ENCODE measurements around the gene CRADD.
A peak's percentile ranks its signal among the peaks of the same experiment; 100 is the strongest.
"Not testable (repeated sequence)": the region's sequence is repeated elsewhere in the genome, so short reads cannot be mapped to it uniquely, and the experiment has no call there.

The CRADD gene

GRCh38 chr12:93772003-93772700 lies 95.0 kb downstream of the CRADD start:
- no peak for DNase-seq (ENCODE audit: low read depth)
- H3K4me3 ChIP-seq (ENCODE audit: low read depth, low read length): no peak overlapping the region

DNA sequence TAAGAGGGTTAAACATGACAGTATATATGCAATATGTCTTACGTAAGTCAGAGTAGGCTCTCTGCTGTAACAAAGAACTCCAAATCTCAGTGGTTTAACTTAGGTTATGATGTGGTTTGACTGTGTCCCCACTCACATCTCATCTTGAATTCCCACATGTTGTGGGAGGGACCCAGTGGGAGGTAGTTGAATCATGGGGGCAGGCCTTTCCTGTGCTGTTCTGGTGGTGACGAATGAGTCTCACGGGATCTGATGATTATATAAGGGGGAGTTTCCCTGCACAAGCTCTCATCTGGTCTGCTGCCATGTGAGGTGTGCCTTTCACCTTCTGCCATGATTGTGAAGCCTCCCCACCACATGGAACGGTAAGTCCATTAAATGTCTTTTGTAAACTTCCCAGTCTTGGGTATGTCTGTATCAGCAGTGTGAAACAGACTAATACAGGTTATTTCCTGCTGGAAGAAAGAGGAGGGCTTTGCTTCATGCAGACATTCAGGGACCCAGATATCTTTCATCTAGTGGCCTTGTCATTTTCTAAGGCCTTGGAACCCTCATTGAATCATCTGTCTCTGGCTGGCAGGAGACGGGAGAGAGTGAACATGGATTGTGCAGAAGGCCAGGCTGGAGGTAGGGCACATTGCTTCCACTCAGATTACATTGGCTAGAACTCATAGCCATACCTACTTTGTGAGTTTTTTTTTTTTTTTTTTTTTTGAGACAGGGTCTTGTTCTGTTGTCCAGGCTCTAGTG lies 96.1 kb downstream of the CRADD start:
- no peak for DNase-seq (ENCODE audit: low read depth)
- H3K4me3 ChIP-seq (ENCODE audit: low read depth, low read length): no peak overlapping the region

GRCh38 chr12:93776581-93777018 lies 99.4 kb downstream of the CRADD start:
- H3K4me3 ChIP-seq (ENCODE audit: low read depth, low read length): no peak overlapping the region
- DNase-seq (ENCODE audit: low read depth): peak; percentile 90

- H3K4me3 ChIP-seq (ENCODE audit: low read depth, low read length): no peak overlapping the region
- DNase-seq (ENCODE audit: low read depth): no peak
These were observed 100.1 kb downstream of the CRADD start for GRCh38 chr12:93777254-93777653.

GRCh38 chr12:93778306-93778705 lies 101.1 kb downstream of the CRADD start:
- peak; percentile 81 for DNase-seq (ENCODE audit: low read depth)
- H3K4me3 ChIP-seq (ENCODE audit: low read depth, low read length): no peak overlapping the region

GRCh38 chr12:93778766-93779165 lies 101.6 kb downstream of the CRADD start:
- no peak for DNase-seq (ENCODE audit: low read depth)
- no peak overlapping the region for H3K4me3 ChIP-seq (ENCODE audit: low read depth, low read length)

GRCh38 chr12:93780101-93780641 lies 103.0 kb downstream of the CRADD start:
- no peak for DNase-seq (ENCODE audit: low read depth)
- no peak overlapping the region for H3K4me3 ChIP-seq (ENCODE audit: low read depth, low read length)

- H3K4me3 ChIP-seq (ENCODE audit: low read depth, low read length); DNase-seq (ENCODE audit: low read depth): not testable (repeated sequence)
These were observed 103.7 kb downstream of the CRADD start for GRCh38 chr12:93780886-93781285.

DNA sequence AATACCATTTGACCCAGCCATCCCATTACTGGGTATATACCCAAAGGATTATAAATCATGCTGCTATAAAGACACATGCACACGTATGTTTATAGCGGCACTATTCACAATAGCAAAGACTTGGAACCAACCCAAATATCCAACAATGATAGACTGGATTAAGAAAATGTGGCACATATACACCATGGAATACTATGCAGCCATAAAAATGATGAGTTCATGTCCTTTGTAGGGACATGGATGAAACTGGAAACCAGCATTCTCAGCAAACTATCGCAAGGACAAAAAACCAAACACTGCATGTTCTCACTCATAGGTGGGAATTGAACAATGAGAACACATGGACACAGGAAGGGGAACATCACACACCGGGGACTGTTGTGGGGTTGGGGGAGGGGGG lies 104.8 kb downstream of the CRADD start:
- not testable (repeated sequence) for DNase-seq (ENCODE audit: low read depth); H3K4me3 ChIP-seq (ENCODE audit: low read depth, low read length)

- no peak for DNase-seq (ENCODE audit: low read depth)
- H3K4me3 ChIP-seq (ENCODE audit: low read depth, low read length): no peak overlapping the region
These were observed 105.7 kb downstream of the CRADD start for GRCh38 chr12:93782853-93783252.

DNA sequence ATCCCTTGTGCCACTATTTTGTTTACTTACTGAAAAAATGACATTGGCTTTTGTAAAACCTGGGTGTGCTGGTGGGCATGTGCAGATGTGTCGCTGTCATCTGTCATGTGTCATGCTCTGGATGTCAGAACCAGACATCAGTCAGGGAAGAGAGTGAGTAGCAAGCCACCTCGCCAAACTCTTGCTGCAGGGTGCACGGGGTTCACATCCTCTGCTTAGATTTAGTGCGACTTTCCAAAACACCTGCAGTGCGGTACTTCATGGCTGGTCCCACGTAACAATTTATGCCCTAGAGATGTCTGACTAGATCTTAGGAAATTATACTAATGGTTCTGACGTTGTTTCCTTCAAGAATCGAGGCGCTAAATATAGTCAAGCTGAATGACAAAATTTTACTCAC lies 106.7 kb downstream of the CRADD start:
- DNase-seq (ENCODE audit: low read depth): no peak
- H3K4me3 ChIP-seq (ENCODE audit: low read depth, low read length): no peak overlapping the region

GRCh38 chr12:93784339-93785086 lies 107.3 kb downstream of the CRADD start:
- H3K4me3 ChIP-seq (ENCODE audit: low read depth, low read length): no peak overlapping the region
- peak; percentile 85 for DNase-seq (ENCODE audit: low read depth)

DNA sequence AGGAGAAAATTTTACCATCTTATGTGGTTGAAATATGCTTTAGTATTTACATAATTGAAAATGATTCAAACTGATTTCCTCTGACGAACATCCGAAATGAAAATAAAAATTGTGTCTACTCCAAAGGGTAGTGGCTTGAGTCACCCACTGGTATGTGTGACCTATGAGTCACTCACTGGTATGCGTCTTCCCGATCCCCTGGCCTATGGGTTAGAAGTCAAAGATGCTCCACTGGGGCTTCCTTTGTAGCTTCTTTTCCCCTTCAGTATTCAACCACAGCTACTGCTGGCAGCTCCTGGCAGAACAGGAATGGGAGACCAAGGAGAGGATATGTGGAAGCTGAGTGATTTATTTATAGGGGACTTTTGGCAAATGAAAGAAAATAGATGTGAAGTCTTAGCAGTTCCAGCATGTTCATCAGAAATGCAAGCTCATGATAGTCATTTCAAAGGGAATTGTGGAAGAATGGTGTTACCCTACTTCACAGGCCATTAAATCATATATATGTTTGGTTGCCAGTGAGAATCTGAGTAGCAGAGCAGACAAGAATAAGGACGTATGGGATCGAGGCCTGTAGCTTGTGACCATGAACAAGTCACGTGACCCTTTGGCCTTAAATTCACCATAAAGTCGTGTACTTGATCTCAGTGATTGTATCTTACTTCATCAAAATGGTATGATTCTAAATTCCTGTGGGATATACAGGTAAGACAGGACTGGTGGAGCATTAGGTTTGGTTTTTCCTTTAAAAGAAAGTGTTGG lies 108.3 kb downstream of the CRADD start:
- no peak overlapping the region for H3K4me3 ChIP-seq (ENCODE audit: low read depth, low read length)
- peak; percentile 93 for DNase-seq (ENCODE audit: low read depth)

DNA sequence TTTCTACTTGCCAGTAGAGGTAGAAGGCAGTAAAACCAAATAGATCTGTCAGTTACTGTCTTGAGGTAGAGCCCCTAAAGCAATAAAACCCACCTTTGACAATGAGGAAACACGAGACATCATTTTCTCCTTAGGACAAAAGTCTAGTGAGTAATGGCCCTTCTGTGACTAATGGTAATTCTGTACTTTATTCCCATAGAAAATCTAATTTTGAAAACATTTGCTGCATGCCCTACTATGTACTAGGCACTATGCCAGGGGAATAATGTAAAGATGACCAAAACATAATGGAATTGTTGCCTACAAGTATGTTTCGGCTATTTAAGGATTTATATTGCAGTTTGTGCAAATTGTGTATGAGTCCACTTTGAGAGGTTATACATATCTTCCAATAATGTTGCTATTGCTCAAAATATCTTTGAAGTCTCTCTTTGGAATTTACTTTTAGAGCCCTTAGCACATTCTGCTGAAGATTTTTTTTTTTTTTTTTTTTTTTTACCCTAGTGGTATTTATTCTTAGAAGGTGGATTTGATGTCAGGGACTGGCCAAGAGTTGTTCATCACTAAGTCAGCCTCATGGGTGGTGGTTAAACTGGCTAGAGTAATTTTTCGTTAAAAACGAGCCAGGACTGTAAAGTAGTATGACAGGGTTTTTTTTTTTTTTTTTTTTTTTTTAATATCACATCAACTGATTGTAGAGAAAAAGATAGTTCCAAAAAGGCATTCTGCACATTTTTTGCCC lies 109.7 kb downstream of the CRADD start:
- no peak for DNase-seq (ENCODE audit: low read depth)
- H3K4me3 ChIP-seq (ENCODE audit: low read depth, low read length): no peak overlapping the region

- H3K4me3 ChIP-seq (ENCODE audit: low read depth, low read length): no peak overlapping the region
These were observed 111.7 kb downstream of the CRADD start for GRCh38 chr12:93788853-93789252.

DNA sequence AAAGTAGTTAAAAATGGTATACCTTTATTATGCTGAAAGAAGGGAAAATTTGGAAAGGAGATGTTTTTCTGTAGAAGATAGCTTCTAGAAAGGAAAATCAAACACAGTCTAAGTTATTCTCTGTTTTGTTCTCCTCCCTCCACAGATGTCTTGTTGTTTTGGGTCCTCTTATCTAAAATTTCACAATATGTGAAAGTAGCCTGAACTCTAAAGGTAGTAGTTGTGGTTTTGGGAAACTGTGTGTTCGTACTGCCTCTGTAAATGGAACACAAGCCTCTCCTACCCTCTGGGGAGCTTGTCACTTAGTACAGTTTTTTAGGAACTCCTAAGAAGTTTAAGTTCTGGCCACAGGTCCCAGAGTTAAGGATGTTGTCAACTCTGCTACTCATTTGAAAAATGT lies 112.6 kb downstream of the CRADD start:
- H3K4me3 ChIP-seq (ENCODE audit: low read depth, low read length): no peak overlapping the region
- no peak for DNase-seq (ENCODE audit: low read depth)

More at GRCh38 chr12:93788853-93789252, 111.7 kb downstream of the CRADD start:
- DNase-seq (ENCODE audit: low read depth): no peak

DNA sequence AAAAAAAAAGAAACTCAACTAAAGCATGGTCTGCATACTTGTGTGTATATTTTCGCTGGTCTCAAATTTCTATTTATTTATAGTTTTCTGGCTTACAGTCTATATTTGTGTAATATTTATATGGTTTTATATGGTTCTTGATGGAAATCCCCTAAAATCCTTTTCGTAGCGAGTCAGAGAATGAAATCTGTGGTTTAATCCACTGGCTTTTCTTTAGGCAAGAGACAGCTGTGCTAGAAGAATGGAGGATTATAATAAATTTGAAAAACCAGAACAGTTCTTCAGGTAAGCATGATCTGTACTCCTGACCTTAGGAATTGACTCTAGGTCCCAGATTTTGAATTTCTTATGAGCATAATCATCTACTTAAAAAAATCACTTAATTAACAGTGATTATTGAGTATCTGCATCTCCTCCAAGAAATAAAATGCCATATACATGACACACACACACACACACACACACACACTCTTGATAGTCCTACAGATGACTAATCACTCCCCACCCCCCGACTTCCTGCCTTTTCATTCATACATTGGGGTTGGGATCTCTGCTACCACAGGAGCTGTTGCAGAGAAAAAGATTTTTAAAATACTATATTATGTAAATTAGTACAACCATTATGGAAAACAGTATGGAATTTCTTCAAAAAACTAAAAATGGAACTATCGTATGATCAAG lies 113.4 kb downstream of the CRADD start:
- DNase-seq (ENCODE audit: low read depth): peak; percentile 89
- no peak overlapping the region for H3K4me3 ChIP-seq (ENCODE audit: low read depth, low read length)

DNA sequence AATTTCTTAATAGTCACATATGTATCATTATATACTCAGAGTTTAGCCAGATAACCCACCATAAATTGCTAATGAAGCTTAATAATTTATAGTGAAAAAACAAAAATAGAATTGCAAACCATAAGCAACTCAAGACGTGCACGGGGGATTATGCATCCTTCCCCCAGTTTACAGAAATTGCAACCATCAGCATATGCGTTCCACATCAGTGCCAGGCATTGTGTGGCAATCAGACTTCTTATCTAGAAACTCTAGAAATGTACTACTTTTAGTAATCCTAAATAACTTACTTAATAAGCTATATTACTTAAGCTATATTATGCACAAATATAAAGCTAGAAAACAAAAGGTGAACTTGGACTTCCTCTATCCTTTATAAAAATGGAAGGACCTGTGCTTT lies 115.8 kb downstream of the CRADD start:
- DNase-seq (ENCODE audit: low read depth): no peak

More for the DNA sequence above, 115.8 kb downstream of the CRADD start:
- H3K4me3 ChIP-seq (ENCODE audit: low read depth, low read length): no peak overlapping the region

Measured in skeletal muscle cell (primary cell).